NB4 (cell line): Measurements from ENCODE around the gene WRAP53.

Experiments used
- DNase-seq: peaks from one replicate; pipeline ENCODE4 v3.0.0; 2010; ENCODE audit warnings: low read depth
- H3K4me3 ChIP-seq: one replicate; pipeline ENCODE4 v1.5.1; 2011; ENCODE audit warnings: mild to moderate bottlenecking, low read depth, low read length, moderate library complexity
- MYC ChIP-seq: IDR thresholded peaks from 2 replicates; pipeline ENCODE4 v1.6.1; 2011; ENCODE audit warnings: low read depth, low read length
- POLR2A ChIP-seq: IDR thresholded peaks from 2 replicates; pipeline ENCODE4 v1.6.1; 2011; ENCODE audit warnings: mild to moderate bottlenecking; ENCODE audit not compliant: insufficient read length; ENCODE audit errors: extremely low read depth
- TF ChIP-seq, protein P1 (sequence below): IDR thresholded peaks from one replicate; pipeline ENCODE4 v1.5.1; 2012; ENCODE audit warnings: low read depth, low read length
- TF ChIP-seq, protein P2 (sequence below): IDR thresholded peaks from 2 replicates; pipeline ENCODE4 v1.6.1; 2011; ENCODE audit warnings: low read depth, low read length

Gene WRAP53

DNA sequence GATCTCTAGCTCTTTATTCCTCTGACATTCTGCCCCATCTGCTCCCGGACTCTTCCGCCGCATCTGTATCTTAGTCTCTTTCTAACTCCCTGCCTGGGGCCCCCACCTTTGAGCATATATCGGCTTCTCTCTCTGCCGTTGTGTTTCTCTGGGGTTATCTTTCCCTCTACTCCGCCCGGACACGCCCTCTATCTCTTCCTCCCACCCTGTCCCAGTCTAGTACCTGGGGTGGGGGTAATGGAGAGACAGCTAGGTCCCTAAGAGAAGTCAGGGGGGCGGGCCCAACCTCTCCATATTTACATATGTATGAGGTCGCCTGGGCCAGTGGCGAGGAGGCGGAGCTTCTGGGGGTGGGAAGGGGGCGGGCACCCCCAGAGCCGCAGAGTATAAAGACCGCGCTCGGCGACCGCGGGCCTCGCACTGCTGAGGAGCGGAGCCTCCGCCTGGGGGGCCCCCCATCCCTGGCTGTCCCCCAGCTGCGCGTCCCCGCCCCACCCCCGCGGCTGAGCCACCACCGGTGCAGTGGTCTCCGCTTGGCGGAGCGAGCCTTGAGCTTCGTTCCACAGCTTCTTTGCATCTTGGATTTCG, 37.7 kb upstream of the WRAP53 start, which contains the start of gene ATP1B2:
Gene ATP1B2, plus strand, starts transcription at position 418 of the 588 bp plus-strand sequence. CDS start 593 bp downstream, outside the sequence.
- DNase-seq = peak; percentile 65
- TF ChIP-seq, protein P1, sequence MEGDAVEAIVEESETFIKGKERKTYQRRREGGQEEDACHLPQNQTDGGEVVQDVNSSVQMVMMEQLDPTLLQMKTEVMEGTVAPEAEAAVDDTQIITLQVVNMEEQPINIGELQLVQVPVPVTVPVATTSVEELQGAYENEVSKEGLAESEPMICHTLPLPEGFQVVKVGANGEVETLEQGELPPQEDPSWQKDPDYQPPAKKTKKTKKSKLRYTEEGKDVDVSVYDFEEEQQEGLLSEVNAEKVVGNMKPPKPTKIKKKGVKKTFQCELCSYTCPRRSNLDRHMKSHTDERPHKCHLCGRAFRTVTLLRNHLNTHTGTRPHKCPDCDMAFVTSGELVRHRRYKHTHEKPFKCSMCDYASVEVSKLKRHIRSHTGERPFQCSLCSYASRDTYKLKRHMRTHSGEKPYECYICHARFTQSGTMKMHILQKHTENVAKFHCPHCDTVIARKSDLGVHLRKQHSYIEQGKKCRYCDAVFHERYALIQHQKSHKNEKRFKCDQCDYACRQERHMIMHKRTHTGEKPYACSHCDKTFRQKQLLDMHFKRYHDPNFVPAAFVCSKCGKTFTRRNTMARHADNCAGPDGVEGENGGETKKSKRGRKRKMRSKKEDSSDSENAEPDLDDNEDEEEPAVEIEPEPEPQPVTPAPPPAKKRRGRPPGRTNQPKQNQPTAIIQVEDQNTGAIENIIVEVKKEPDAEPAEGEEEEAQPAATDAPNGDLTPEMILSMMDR = no peak
- TF ChIP-seq, protein P2, sequence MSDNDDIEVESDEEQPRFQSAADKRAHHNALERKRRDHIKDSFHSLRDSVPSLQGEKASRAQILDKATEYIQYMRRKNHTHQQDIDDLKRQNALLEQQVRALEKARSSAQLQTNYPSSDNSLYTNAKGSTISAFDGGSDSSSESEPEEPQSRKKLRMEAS = no peak
- TF ChIP-seq POLR2A (no peak), MYC (no peak)
- no peak within 1 kb of the TSS for H3K4me3 ChIP-seq

DNA sequence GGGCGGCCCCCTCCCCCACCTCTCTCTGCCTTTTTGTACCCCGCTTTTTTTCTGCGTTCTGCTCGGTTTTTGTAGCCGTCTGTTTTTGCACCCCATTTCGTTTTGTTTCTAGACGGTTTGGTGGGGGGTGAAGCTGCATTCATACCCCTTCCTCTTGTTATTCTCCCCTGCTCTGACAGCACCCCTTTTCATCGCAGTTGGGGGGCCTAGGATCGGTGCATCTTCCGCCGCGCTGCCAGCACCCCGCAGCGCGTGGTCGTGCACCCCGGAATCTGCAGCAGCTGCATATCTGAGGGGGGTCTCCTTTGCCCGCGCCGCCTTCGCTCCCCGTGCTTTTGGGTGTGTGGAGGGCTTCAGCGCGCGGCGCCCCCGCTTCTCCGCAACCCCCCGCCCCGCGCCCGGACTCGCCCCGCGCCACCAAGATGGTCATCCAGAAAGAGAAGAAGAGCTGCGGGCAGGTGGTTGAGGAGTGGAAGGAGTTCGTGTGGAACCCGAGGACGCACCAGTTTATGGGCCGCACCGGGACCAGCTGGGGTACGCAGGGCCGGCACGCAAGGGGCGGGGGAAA, 37.1 kb upstream of the WRAP53 start:
- DNase-seq = no peak
- TF ChIP-seq, protein P2 = no peak
- TF ChIP-seq MYC = no peak
- TF ChIP-seq POLR2A = no peak
- TF ChIP-seq, protein P1 = no peak
- H3K4me3 ChIP-seq = no peak overlapping the region

DNA sequence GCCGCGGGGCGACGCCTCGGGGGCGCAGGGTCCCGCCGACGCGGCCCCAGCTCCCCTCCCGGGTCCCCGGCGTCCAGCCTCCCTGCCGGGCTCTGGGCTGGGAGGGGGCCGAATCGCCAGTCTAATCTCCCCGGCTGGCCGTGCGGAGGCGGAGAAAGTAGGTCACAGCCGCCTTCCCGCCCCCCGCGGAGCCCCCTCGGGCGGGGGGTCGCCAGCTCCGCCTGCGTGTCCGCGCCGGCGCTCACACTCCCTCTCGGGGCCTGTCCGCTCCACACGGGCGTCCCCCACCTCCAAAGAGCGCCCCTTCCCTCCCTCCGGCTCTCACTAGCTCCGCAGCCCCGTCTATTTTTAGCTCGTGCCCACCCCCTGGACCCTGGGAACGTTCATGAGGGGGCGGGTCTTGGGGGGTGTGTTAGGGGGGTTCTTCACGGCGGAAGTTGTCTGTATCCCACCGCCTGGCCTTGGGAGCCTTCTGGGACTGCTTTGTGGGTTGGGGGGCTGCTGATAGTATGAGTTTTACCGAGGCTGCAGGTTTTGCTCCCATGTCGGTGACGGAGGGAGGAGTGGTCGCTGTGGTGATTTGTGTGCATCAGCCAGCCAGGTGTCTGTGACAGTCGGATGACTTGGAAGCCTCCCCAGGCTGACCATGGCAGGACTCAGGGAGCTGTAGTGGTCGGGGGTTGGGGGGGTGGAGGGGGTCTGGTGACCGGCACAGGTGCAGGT, 36.5 kb upstream of the WRAP53 start:
- TF ChIP-seq MYC = no peak
- TF ChIP-seq, protein P1 = no peak
- TF ChIP-seq, protein P2 = no peak
- TF ChIP-seq POLR2A = no peak
- H3K4me3 ChIP-seq = no peak overlapping the region
- no peak for DNase-seq

DNA sequence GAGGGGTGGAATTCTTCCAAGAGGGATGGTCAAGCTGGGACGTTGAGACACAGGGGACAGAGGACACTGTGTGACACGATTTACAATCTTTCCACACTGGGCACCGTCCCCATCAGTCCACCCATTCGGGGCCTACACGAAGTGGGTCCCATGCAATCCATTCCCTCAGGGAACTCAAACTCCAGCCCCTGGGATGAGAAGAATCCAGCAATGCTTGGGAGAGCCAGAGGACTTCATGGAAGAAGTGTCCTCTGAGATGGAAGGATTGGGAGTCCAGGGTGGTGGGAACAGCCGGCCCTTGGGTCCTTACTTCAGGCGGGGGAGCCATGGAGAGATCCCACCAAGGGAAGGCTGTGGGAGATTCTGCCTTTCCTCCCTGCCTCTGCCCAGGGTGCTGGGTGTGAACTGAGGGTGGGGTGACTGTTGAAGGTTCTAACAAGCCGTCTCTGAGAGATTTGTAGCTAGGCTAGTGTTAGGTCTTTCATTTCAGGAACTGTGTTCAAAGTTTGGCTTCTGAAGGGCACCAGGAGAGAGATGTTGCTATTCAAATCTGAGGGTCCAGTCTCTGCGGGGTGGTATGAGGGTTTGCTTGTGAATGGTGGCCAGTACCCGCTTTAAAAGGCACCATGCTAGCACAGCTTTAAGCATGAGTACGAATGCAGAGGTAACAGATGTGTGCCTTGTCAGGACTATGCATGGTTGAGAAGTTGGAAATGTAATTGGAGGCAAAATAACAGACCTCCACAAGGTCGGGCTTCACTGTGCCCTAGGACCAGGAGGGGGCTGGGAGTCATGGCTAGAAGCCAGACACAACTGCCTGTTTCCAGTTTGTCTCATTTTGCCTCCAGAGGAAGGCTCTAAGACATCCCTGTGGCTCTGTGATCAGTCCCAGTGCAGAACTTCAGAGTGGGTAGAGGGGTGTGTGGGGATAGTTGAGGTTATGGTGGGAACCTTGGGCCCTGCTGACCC, 35.6 kb upstream of the WRAP53 start:
- TF ChIP-seq, protein P1 = no peak
- TF ChIP-seq MYC = no peak
- no peak for TF ChIP-seq POLR2A
- no peak overlapping the region for H3K4me3 ChIP-seq

DNA sequence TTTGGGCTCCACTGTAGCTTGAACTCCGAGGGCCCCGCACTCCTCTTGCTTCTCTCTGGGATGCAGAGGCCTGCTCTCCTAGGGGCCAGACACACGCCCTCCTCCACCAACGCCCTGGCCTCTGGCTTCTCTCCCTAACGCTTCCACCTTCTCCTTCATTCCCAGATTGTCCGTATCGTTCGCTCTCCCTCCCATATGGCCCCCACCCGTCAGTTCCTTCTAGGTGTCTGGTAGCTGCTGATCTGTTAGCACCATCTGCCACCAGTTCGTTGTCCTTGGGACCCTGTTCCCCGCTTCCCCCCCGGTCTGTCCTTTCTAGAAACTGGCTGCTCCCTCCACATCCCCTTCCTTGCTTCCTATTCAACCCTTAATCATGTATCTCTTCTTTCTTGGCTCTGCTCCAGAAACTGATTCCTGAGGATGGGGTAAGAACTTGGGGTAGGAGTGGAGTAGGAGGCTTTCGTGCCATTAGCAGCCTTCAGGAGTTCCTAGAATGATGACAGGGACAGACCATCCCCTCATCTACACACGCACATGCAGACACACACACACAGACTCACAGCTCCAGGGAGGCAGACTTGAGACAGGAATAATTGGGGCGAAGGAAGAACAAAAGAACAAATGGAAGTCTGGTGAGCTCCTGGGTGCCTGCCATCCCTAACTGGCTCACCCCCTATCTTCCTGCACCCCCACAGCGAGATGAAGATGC, 33.3 kb upstream of the WRAP53 start:
- no peak for DNase-seq
- TF ChIP-seq, protein P1 = no peak
- TF ChIP-seq POLR2A (no peak), MYC (no peak)
- TF ChIP-seq, protein P2 = no peak
- no peak overlapping the region for H3K4me3 ChIP-seq

More for the DNA sequence above, 35.6 kb upstream of the WRAP53 start:
- DNase-seq = no peak
